KMS-11 (cell line): ENCODE measurements around the gene ZMYND8.

Experiments used
- H2AFZ ChIP-seq: fragments of 200-600 bp; sonication (generic); 2 replicates; pipeline ENCODE4 v1.6.1; 2016; ENCODE audit warnings: antibody characterized with exemption, mixed run types, low read depth
- H3K27ac ChIP-seq: fragments of 200-600 bp; sonication (generic); 2 replicates; pipeline ENCODE4 v1.6.1; 2016; ENCODE audit warnings: mild to moderate bottlenecking, mixed run types
- H3K27me3 ChIP-seq: fragments of 200-600 bp; sonication (generic); 2 replicates; pipeline ENCODE4 v1.6.1; 2017; ENCODE audit warnings: mild to moderate bottlenecking, low read depth, mixed run types, moderate library complexity; ENCODE audit not compliant: insufficient read depth
- H3K36me3 ChIP-seq: fragments of 200-600 bp; sonication (generic); 2 replicates; pipeline ENCODE4 v1.6.1; 2017; ENCODE audit warnings: mild to moderate bottlenecking, mixed run types; ENCODE audit not compliant: insufficient read depth
- H3K4me1 ChIP-seq: fragments of 200-600 bp; sonication (generic); 2 replicates; pipeline ENCODE4 v1.6.1; 2016; ENCODE audit warnings: mild to moderate bottlenecking, low read depth, mixed run types; ENCODE audit not compliant: poor library complexity, severe bottlenecking
- H3K4me2 ChIP-seq: fragments of 200-600 bp; sonication (generic); 2 replicates; pipeline ENCODE4 v1.7.0; 2016; ENCODE audit warnings: mild to moderate bottlenecking, mixed run types
- H3K4me3 ChIP-seq: fragments of 200-600 bp; sonication (generic); IDR thresholded peaks from 2 replicates; pipeline ENCODE4 v1.6.1; 2017; ENCODE audit warnings: low read depth, low read length, mixed read lengths; ENCODE audit not compliant: insufficient read depth
- H3K79me2 ChIP-seq: fragments of 200-600 bp; sonication (generic); 2 replicates; pipeline ENCODE4 v1.6.1; 2016; ENCODE audit warnings: low read depth, mixed run types; ENCODE audit not compliant: insufficient read depth
- H3K9ac ChIP-seq: fragments of 200-600 bp; sonication (generic); 2 replicates; pipeline ENCODE4 v1.6.1; 2016; ENCODE audit warnings: mild to moderate bottlenecking, mixed run types
- H4K20me1 ChIP-seq: fragments of 200-600 bp; sonication (generic); 2 replicates; pipeline ENCODE4 v1.6.1; 2016; ENCODE audit warnings: mild to moderate bottlenecking, mixed run types; ENCODE audit not compliant: insufficient read depth
- CTCF ChIP-seq: fragments of 200-600 bp; sonication (generic); conservative IDR thresholded peaks from 2 replicates; pipeline ENCODE4 v1.6.1; 2017; ENCODE audit warnings: low read depth, mild to moderate bottlenecking, antibody characterized with exemption, low read length, moderate library complexity, mixed read lengths

ZMYND8 gene

GRCh38 chr20:47353692-47354463 lies 2.6 kb downstream of the ZMYND8 start:
- Histone ChIP-seq H4K20me1 (no peaks in the 10 kb centered on the region), H3K27ac (peak overlapping the region; percentile 92; the same call in 1 of the 2 replicates), H3K27me3 (no peaks in the 10 kb centered on the region), H3K4me2 (peak overlapping the region; percentile 75), H3K4me1 (peaks cover 72% of the 10 kb centered on the region), H2AFZ (no peak overlapping the region), H3K36me3 (no peaks in the 10 kb centered on the region), H3K79me2 (peaks cover 62% of the 10 kb centered on the region), H3K4me3 (no peak overlapping the region), H3K9ac (no peak overlapping the region; the same call in 1 of the 2 replicates)
- TF ChIP-seq CTCF, result no peak

- Histone ChIP-seq H3K4me2 (peak overlapping the region; percentile 87), H3K4me1 (peaks cover 72% of the 10 kb centered on the region), H3K79me2 (peaks cover 68% of the 10 kb centered on the region), H4K20me1 (no peaks in the 10 kb centered on the region), H3K36me3 (no peaks in the 10 kb centered on the region), H2AFZ (no peak overlapping the region), H3K27me3 (no peaks in the 10 kb centered on the region), H3K27ac (peak overlapping the region; percentile 92; the same call in 1 of the 2 replicates), H3K4me3 (no peak overlapping the region), H3K9ac (no peak overlapping the region; the same call in 1 of the 2 replicates)
- no peak for TF ChIP-seq CTCF
Observed at GRCh38 chr20:47353239-47353691, 3.2 kb downstream of the ZMYND8 start.

- Histone ChIP-seq H3K4me2 (peak overlapping the region; percentile 87), H3K4me3 (no peak overlapping the region), H3K27ac (peak overlapping the region; percentile 92), H4K20me1 (no peaks in the 10 kb centered on the region), H3K27me3 (no peaks in the 10 kb centered on the region), H3K9ac (peak overlapping the region; percentile 84), H2AFZ (peak overlapping the region; percentile 53), H3K79me2 (peaks cover 75% of the 10 kb centered on the region), H3K36me3 (no peaks in the 10 kb centered on the region), H3K4me1 (peaks cover 72% of the 10 kb centered on the region)
- TF ChIP-seq CTCF, result no peak
Observed at GRCh38 chr20:47352332-47353238, 3.9 kb downstream of the ZMYND8 start.

- Histone ChIP-seq H2AFZ (peak overlapping the region; percentile 53), H3K79me2 (peaks cover 83% of the 10 kb centered on the region), H3K9ac (peak overlapping the region; percentile 84), H3K4me1 (peaks cover 64% of the 10 kb centered on the region), H3K4me2 (peak overlapping the region; percentile 87), H3K36me3 (no peaks in the 10 kb centered on the region; the same call in 1 of the 2 replicates), H4K20me1 (no peaks in the 10 kb centered on the region), H3K27ac (peak overlapping the region; percentile 92), H3K4me3 (no peak overlapping the region), H3K27me3 (no peaks in the 10 kb centered on the region)
- no peak for TF ChIP-seq CTCF
Observed at GRCh38 chr20:47351643-47352331, 4.7 kb downstream of the ZMYND8 start.
